GM12873 (cell line): ENCODE results near the gene C6orf52.

Experiments used
- CTCF ChIP-seq: IDR thresholded peaks from 2 replicates; pipeline ENCODE4 v1.5.1; 2012; ENCODE audit warnings: low read depth, mild to moderate bottlenecking, moderate library complexity, low read length, control low read depth; ENCODE audit not compliant: insufficient read depth; ENCODE audit errors: missing control alignments

C6orf52 gene

GRCh38 chr6:10694302-10695085 is at the start of gene C6orf52, which contains the start of gene PAK1IP1:
TSS of gene C6orf52 (minus strand) at chr6:10694616. CDS start at chr6:10687550, 7,066 bp downstream.
TSS of gene PAK1IP1 (plus strand) at chr6:10694972. CDS start at chr6:10694986, 14 bp downstream.
- no peak for TF ChIP-seq CTCF

DNA sequence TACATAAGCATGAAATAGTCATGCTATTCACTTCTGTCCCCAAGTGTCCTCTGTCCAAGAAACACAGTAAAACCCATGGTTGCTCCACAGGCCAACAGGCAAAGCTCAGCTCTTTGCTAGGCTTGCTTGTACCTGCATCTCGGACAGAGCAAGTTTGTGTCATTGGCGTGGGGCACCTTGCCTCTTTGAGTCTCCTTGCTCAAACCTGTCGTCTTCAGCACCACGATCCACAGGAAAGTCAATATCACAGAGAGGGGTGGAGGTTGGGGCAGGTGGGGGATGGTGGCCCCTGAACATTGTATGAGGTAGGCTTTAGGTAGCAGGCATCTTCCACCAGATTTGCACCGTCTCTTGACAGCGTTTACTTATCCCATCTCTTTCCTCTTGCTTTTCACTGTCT is 49.1 kb upstream of the C6orf52 start:
- TF ChIP-seq CTCF: no peak

GRCh38 chr6:10742251-10742650 is 47.8 kb upstream of the C6orf52 start:
- no peak for TF ChIP-seq CTCF

DNA sequence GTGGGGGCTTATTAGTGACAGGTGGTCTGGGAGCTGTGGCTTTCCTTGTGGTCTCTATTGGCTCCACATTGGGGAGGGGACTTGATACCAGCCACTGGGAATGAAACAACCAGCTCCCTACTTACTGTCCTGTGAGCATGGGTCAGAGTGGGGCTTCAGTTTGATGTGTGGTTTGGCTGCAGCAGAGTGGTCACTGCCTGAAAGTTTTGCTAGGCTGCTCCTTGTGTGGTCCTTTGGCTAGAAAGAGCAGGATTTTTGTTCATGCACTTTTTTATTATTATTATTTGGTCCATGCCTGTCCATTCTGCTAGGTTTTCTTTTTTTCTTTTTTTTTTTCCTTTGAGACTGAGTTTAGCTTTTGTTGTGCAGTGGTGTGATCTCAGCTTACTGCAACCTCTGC is 45.6 kb upstream of the C6orf52 start:
- no peak for TF ChIP-seq CTCF

DNA sequence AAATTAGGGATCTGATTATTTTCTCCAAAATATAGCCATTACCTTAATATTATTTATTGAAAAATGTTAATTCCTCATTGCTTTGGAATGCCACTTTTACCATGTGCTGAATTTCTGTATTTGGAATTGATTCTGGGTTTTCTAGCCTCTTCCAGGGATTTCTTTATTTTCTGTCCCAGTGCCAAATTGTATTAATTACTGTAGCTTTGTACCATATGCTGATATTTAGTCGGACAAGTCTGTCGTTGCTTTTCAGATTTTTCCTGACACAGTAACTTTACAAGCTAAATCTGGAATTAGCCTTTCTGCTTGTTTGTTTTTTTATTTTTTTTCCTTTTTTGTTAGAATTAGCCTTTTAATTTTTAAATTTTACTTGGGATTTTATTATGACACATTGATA is 42.3 kb upstream of the C6orf52 start:
- no peak for TF ChIP-seq CTCF

DNA sequence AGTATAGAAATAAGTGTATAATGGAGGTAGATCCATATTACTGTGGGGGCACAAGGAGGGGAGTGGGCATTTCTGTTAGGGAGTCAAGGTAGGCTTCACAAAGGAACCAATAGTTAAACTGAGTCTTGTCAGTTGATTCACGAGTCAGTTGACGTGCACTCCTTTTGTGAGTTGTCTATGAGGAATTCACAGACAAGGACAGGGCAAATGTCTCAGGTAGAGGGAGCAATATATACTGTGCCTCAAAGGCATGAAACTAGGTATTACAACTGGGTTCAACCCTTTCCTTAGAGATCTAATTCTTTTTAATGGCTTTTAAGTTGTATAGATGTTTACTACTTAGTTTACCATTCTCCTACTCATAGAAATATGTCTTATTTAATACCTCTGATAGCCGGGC is 39.4 kb upstream of the C6orf52 start:
- no peak for TF ChIP-seq CTCF

DNA sequence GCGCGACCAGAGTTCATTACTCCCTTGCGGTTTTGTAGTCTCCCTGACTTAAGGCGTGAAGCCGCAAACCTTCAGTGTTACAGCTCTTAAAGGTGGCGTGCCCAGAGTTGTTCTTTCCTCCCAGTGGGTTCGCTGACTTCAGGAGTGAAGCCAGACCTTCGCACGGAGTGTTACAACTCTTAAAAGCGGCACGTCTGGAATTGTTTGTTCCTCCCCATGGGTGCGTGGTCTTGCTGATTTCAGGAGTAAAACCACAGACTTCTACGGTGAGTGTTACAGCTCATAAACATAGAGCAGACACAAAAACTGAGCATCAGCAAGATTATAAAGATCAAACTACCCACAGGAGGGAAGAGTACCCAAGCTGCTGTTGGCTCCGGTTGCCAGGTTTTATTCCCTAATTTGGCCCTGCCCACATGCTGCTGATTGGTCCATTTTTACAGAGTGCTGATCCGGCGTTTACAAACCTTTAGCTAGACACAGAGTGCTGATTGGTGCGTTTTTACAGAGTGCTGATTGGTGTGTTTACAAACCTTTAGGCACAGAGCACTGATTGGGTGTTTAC is 38.8 kb upstream of the C6orf52 start:
- TF ChIP-seq CTCF: no peak
